ENCODE results near the gene SNF8.
A peak's percentile ranks its signal among the peaks of the same experiment; 100 is the strongest.
"Not testable (repeated sequence)": the region's sequence is repeated elsewhere in the genome, so short reads cannot be mapped to it uniquely, and the experiment has no call there.

SNF8 gene, protein sequence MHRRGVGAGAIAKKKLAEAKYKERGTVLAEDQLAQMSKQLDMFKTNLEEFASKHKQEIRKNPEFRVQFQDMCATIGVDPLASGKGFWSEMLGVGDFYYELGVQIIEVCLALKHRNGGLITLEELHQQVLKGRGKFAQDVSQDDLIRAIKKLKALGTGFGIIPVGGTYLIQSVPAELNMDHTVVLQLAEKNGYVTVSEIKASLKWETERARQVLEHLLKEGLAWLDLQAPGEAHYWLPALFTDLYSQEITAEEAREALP

DNA sequence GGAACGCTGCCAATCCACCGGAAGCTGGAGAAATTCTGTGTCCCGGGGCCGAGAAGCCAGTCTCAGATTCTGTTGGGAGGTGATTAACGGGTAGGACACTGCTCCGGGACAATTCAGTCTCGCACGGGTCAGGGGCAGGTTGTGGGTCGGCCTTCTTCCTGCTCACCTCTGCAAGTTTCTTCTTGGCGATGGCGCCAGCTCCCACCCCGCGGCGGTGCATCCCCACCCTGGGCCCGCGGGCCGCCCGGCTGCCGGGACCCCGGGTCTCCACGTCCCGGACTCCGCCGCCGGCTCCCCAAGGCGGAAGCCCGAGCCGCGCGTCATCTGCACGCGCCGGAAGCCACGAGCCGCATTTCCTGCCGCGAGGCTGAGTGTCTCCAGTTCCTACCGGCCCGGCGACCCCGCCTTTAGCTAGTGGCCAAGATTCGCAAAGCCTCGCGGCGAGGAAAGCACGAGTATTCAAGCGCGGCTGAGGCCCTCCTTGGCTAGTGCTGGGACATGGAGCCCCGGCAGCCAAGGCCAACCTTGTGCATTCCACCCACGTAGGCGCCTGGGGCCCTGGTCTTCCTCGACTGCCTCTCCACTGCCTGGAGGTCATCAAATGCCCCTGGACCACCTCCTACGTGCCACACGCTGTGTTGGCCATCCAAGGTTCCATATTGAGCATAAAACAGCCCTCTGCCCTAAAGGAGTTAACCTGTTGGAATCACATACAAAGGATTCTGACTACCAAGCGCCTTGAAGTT lies at the start of gene SNF8:
Gene SNF8, minus strand, starts transcription at position 328 of the 746 bp plus-strand sequence. Its CDS starts 108 bp downstream, at position 220.
- DNase-seq, result peak; percentile 84

DNA sequence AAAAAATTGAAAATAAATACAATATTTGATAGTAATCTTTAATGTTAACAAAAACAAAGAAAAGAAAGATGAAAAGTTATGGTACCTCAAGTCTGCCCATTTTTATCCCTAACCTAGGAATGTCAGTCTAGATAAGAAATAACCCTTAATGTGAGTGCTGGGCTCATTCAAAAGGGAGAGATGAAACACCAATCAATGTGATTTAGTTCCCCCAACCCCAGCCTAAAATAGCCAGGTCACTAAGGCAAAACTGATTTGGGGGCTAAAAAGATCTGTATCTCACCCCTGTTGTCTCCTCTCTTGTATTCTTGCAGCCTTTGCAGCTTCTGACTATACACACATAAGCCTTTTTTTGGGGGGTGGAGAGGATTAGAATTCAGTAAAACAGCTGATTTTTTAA lies 49.3 kb upstream of the SNF8 start:
- no peak for DNase-seq

DNA sequence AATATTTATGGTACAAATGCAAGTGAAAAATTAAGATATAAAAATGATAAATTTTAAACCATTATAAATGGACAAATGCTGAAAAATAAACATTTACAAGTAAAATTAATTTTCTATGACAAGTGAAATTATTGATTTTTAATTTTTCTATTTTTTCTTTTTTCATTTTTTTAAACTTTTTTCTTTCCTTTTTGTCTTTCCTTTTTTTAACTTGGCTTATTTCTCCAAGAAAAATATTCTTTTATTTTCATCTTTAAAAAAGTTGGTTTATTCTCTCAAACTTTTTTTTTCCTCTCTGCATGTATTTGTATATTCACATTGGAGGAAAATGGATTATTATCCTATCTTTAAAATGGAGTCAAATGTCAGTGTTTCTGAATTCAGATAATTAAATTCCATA lies 48.7 kb upstream of the SNF8 start:
- no peak for DNase-seq

DNA sequence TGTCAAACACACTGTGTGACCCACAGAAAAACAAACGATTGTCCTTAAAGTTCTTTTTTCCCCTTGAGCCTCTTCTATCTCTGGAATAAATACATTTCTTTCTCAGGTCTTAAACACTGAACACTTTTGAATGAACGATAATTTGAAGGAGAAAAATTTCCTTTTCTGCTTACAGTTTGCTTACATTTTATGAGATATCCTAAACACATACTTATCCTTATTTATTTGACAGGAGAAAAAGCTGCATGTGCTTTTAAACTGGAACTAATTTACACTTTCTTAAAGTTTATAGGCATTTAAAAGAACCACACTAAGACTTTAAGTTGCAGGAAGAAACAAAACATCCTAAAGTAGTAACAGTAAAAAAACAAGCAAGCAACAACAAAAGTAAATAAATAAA lies 47.8 kb upstream of the SNF8 start:
- DNase-seq, result no peak

DNA sequence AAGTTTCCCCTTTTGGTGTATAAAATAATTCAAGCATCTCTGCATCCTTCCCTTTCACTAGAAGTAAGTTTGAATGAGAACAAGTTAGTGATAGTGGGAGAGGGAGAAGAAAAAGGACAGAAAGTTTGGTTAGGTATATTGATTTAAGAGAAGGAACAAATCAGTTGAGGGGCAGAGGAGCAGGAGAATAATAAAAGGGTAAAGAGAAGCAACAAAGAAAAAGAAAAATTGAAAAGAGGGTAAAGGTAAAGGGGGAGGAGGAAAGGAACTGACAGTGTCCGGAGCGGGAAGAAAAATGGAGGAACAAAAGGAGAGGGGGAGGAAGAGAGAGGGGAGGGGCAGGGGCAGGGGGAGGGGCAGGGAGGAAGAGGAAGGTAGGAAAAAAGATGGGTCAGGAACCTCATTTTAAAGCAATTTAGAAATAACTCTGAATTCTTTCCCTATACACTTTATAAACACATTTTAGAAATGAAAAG lies 46.3 kb upstream of the SNF8 start:
- DNase-seq, result no peak

DNA sequence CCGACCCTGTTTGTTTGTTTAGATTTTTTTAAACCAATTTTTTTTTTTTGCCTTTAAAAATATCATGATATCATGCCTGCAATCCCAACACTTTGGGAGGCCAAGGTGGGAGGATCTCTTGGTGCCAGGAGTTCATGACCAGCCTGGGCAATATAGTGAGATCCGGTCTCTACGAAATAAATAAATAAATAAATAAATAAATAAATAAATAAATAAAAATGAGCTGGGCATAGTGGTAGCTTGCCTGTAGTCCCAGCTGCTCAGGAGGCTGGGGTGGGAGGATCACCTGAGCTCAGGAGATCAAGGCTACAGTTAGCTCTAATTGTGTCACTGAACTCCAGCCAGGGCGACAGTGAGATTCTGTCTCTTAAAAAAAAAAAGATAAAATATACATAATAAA lies 44.5 kb upstream of the SNF8 start:
- no peak for DNase-seq

DNA sequence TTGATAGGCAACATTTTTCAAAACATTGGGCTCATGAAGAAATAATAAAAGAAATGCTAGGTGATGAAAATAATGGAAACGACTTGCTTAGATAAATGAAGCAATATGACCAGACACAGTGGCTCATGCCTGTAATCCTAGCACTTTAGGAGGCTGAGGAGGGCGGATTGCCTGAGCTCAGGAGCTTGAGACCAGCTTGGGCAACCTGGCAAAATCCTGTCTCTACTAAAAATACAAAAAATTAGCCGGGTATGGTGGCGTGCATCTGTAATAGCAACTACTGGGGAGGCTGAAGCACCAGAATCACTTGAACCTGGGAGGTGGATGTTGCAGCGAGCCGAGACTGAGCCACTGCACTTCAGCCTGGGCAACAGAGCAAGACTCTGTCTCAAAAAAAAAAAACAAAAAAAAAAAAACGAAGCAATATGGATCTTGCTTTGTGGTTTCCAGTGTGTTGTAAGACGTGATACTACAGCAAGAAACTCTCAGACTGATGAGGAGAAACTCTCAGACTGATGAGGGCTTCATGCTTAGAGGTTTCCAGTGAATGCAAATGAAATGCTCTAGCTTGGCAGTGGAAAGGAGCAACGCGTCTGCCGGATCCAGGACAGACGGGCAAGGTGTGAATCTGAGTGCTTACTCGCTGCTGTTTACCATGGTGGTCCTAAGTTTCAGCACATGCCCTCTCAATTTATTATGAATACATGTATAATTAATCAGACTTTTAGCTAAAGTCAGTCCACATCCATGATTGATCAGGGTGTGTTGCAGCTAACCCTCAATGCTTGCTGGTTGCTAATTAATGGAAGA lies 41.0 kb upstream of the SNF8 start:
- no peak for DNase-seq

DNA sequence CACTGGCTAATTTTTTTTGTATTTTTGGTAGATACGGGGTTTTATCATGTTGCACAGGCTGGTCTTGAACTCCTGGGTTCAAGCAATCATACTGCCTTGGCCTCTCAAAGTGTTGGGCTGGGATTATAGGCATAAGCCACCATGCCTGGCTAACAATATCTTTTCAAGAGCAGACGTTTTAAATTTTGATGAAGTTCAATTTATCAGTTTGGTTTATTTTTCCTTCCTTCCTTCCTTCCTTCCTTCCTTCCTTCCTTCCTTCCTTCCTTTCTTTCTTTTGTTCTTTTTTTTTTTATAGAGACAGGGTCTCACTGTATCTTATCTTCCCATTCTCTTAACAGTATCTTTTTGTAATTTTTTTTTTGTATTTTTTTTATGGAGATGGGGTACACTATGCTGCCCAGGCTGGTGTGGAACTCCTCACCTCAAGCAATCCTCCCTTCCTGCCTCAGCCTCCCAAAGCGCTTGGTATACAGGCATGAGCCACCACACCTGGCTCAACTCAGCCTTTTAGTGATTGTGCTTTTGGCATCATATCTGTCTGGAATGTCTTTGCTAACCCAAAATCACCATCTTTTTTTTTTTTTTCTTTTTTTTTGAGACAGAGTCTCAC lies 37.4 kb upstream of the SNF8 start:
- no peak for DNase-seq

DNA sequence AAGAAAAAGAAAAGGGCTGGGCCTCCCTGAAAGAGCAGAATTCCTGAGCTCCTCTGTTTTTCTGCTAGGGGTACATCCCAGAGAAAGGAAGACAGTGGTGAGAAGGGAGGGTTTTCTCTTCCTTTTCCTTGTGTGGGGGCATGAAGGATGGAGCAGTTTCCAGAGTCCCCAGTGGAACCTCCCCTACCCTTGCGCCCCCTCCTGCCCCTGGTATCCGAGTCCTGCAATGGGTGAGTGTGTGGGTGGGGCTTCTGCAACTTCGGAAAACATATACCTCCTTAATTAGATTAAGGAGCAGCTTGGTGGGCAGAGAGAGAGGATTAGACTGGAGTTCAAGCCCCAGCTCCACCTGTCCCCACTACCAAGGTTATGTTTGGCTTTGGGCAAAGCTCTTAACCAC lies 29.2 kb upstream of the SNF8 start:
- DNase-seq, result no peak

DNA sequence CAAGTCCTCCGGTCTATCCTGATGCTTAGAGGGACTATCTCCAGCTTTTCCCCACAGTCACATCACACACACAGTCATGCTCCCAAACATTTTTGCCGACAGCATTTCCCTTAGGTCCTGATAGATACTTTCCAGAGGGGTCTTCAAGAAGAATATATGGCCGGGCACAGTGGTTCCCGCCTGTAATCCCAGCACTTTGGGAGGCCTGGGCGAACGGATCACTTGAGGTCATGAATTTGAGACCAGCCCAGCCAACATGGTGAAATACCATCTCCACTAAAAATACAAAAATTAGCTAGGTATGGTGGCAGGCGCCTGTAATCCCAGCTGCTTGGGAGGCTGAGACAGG lies 28.1 kb upstream of the SNF8 start:
- DNase-seq, result no peak

DNA sequence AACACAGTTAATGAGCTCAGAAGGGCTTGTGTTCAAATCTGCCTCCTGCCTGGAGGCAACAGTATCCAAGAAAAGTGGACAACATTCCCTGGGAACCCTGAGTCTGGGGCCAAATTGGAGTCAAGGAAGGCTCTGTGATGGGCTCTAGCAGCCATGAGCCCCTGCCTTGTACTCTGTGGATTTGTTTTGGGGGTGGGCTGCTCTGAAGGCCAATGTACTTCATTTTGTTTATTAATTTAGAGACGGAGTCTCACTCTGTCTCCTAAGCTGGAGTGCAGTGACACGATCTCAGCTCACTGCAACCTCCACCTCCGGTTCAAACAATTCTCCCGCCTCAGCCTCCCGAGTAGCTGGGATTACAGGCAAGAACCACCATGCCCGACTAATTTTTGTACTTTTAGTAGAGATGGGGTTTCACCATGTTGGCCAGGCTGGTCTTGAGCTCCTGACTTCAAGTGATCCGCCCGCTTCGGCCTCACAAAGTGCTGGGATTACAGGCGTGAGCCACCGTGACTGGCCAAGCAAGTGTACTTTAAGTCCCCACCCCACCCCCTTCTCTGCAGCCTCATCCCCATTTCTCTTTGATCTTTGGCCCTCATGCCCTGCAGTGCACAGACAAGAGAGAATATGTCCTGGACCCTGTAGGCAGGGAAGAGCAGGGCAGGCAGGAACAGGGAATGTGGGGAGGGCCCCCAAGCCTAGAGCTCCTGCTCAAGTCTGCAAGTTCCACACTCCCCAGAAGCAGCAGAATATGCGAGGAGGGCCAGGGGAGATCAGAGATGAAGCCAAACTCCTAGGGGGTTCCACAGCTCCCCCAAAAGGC lies 26.4 kb upstream of the SNF8 start:
- no peak for DNase-seq

DNA sequence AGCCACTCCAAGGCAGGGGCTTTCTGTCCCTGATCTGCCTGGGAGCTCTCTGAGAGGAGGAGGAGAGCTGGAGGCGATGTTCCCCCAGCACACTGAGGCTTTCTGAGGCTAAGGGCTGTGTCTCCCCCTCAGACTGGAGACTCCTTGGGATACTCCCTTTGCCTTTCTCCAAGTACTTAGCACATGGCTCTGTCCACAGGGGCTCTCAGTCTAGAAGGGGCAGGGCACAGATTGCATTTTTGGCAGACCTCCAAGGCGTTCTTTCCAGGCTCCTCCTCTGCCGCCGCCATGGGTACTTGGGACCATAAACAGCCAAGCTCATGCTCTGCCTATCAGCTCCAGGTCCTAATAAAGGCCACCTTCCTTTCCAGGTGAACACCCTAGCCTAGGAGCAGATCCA lies 25.6 kb upstream of the SNF8 start:
- DNase-seq, result no peak

DNA sequence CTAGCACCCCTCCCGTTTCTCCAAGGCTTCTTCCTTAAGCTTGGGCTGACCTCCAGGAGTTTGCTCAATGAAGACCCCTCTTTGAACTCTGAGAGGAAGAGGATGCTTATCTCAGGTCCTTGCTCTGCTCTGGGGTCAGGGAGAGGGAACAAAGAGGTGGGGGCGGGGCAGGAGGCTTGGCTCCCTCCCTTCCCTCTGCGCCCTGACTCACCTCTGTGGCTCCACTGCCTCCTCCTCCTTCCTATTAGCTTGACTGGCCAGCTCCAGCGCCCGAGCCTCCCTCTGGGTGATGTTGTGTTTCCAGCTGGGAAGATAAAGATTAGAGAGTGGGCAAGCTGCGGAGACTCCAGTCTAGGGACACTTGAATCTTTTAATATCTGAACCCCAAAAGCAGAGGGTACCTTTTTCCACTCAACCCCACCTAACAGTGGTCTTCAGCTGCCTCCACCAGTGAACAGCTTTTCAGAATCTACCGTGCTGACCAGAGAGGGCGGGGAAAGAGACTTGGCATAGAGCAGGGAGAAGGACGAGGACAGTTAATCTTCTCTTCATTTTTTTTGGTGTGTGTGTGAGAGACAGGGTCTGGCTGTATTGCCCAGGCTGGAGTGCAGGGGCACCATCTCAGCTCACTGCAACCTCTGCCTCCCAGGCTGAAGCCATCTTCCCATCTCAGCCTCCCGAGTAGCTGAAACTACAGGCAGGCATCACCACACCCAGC lies 17.0 kb upstream of the SNF8 start:
- peak; percentile 57 for DNase-seq

DNA sequence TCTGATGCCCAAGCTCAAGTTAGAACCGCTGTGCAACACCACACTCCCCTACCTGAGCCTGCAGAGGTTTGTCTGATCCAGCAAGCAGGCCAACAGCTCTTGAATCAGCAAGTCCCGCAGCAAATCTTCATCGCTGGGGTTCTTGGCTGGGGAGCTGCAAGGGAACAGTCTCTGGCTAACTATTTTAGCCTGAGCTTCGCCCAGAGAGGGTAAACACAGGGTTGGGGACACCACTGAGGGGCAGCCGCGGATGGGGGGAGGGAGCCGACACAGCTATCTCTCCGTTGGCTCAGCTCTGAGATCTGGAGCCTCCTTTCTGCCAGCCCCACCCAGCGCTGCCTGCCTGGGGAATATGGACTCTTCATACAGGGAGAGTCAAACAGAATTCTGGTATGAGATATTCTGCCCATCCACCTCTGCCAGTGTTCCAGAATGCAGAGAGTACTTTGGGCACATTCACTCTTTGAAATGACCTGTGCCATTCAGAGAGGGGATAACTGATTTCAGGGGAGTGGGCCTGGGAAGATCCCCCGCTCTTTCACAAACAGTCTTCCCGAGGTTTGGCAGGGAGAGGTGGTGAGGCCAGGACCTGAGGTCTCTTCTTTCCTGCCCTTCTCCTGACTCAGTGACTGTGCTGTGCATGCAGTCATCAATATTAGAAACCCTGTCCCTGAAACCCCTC lies 16.3 kb upstream of the SNF8 start:
- no peak for DNase-seq

DNA sequence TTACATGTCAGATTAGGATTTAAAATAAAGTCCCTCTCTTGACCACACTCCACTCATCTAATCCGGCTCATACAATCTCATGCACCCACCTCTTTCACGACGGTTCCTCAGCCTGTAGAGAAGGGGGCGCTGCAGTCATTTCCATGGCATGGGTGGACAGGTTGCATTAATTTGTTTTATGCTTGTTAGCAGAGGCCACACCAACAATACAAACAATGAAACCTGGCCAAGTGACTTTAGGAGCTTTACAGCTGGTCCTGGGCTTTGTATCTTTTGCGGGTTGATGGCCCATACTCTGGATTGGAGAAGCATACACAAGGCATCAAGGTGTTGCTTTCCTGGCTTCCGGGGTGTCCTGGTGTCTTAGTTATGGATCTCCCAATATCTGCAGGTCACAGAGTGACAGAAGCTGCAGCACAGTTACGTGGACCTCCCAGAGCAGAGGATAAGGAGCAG lies 9.7 kb upstream of the SNF8 start:
- peak; percentile 55 for DNase-seq

DNA sequence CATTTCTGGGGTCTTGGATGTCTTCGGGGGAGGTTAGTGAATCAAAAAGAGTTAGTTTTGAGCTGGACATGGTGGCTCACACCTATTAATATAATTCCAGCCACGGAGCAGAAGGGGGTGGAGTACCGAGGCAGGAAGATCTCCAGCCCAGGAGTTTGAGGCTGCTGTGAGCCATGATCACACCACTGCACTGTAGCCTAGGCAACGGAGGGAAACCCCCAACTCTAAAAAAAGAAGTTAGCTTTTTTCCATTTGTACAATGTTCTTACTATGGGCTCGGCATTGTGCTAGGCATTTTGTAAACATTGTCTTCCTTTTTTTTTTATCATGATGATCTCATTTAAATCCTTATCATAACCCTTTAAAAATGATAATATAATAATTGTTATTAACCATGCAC lies 8.3 kb upstream of the SNF8 start:
- no peak for DNase-seq

DNA sequence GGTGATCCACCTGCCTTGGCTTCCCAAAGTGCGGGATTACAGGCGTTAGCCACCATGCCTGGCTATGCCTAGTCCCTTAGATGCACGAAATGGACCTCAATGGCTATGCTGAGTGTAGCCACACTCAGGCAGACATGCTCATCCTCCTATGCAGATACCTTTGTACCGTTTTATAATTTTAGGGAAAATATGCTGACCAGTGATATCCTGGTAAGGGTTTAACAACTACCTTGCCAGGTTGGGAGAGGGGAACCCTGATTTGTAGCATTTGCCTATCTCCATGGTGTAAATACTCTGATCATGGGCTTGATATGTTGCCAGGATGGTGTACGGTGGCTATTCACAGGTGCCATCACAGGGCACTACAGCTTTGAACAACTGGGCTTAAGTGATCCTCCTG lies 6.9 kb upstream of the SNF8 start:
- DNase-seq, result no peak

DNA sequence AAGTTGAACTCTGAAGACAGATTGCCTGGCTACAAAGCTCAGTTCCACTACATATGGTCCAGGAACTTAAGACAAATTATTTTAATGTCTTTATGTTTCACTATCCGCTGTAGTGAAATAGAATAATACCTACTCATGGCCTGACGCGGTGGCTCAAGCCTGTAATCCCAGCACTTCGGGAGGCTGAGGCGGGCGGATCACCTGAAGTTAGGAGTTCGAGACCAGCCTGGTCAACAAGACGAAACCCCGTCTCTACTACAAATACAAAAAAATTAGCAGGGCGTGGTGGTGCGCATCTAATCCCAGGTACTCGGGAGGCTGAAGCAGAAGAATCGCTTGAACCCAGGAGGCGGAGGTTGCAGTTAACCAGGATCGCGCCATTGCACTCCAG lies 614 bp upstream of the SNF8 start:
- not testable (repeated sequence) for DNase-seq

DNA sequence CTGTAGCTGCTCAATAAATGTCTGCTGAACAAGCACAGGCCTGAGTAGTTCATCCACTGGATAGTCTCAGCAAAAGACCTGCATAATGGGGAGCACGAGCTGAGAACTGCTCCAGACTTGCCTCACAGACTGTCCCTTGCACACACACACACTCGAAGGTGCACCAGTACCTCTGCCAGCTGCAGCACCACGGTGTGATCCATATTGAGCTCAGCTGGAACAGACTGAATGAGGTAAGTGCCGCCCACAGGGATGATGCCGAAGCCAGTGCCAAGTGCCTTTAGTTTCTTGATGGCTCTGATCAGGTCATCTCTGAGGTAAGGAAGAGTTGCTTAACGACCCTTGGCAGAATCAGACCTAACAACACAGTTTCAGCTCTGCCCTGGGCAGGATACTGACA lies 11.6 kb downstream of the SNF8 start:
- DNase-seq, result no peak

DNA sequence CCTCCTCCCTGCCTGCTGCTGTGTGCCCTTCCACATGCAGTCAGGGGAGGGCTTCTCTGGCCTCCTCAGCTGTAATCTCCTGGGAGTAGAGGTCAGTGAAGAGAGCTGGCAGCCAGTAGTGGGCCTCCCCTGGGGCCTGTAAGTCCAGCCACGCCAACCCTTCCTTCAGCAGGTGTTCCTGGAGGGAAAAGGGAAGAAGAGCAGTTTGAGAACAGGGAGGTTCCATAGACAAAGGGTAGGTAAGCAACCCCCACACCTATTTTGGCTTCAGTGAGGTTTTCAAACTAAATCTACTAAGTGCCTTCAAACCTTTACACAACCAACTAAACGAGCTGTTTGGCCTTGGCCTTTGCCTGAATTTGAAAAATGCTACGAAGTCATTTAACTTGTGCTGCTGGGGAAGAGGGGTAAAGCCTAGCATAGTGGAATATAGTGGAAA lies 14.2 kb downstream of the SNF8 start:
- no peak for DNase-seq

DNA sequence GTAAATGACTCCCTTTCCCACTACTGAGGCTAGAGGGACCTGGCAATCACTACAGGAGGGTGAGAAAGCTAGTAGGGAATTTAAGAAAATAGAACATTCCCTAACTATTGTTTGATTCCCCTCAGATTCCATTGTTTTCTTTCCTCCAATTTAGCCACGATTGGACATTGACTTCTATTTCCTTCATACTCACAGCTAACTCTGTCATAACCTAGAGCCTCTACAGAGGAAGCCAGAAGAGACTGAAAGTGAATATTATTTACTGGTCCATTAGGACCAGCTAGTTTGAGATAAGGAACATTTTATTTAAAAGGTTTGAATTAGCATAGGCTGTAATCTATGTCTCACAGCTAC lies 14.9 kb downstream of the SNF8 start:
- no peak for DNase-seq

All from HCEC 1CT (cell line).